HG03342 (cell line): ENCODE measurements around the gene USP36.
"Not testable (repeated sequence)": the region's sequence is repeated elsewhere in the genome, so short reads cannot be mapped to it uniquely, and the experiment has no call there.

Source experiments
- ATAC-seq: cut with Tn5 transposase; IDR thresholded peaks from one replicate; pipeline ENCODE4 v1.9.1; 2021; ENCODE audit warnings: mild to moderate bottlenecking, moderate library complexity; ENCODE audit not compliant: unreplicated experiment

Gene USP36

DNA sequence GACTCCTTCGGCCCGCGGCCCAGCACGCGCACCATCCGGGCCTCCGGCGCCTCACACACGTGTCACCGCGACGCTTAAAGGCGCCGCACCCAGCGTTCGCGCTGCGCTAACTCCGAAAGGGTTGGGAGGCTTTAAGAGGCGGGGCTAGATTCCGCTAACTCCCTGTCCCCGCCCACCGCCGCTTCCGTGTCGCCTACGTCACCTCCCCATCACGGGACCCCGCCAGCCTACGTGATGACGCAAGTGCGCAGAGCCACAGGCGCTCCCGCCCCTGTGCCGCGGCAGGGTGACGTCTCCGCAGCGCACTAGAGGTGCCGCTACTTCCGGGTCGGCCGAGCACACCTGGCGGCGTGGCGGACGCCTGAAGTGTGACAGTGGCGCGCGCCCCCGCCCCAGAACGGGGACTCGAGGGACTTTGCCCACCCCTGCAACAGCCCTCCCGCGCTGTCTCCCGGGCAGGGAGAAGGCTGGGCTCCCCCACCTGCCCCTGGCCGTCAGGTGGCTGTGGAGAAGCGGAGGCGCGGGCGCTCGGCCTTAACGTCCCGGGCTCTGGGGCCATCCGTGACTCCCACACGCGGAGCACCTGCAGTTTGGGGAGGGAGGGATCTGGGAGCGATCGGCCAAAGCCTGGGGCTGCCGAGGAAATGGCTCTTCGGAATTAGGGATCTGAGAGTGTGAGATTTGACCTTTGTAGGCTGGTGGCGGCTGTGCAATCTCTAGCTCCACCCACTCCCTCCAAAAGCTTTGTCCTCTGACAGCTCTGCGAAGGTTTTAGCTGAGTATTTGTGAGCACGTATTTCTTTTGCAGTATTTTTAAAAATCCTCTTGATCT is at the start of gene USP36:
TSS of gene USP36 (minus strand) at position 35 of the 832 bp plus-strand sequence. CDS start 4,451 bp downstream, outside the sequence.
- ATAC-seq = peak; percentile 84

DNA sequence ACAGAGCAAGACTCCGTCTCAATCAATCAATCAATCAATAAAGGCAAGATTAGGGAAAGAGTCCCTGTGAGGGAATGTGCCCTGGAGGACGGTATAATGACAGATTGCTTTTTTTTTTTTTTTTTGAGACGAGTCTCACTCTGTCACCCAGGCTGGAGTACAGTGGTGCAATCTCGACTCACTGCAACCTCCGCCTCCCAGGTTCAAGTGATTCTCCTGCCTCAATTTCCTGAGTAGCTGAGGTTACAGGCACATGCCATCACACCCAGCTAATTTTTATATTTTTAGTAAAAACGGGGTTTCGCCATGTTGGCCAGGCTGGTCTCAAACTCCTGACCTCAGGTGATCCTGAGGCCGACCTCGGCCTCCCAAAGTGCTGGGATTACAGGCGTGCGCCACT is 49.5 kb upstream of the USP36 start:
- not testable (repeated sequence) for ATAC-seq

DNA sequence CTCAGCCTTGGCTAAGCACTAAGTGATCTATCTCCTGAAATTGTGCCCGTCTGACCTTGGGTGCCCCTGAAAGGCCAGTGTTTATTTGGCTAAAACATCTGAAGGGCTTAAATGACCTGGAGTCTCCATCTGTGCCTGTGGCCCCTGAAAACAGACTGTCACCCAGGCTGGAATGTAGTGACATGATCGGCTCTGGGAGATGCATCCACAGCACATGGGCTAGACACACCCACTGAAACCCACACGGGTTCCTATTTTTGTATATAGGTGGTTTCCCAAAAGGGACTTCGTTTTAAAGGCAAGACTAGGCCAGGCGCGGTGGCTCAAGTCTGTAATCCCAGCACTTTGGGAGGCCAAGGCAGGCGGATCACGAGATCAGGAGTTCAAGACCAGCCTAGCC is 48.9 kb upstream of the USP36 start:
- ATAC-seq = peak; percentile 44

DNA sequence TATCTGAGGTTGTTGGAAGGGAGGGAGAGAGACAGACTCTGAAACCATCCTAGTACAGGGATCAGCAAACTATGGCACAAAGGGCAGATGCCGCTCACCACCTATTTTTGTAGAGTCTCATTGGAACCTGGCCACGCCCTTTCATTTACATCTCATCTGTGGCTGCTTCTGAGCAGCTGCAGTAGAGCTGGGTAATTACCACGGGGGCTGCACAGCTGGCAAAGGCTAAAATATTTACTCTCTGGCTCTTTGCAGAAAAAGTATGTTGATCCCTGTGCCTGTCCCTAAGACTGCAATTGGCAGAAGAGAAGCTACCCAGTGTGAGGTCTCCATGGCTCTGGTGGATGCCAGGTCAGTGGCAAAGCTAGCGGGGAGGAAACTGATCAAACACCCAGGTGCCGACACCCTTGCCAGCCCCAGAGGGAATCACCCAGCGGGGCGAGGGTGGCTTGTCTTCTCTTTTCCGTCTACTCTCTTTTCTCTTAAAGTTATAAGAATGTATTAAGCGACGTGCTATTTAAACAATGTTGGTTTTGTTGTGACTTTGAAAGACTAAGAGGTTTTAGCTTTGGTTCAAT is 48.4 kb upstream of the USP36 start:
- ATAC-seq = no peak

DNA sequence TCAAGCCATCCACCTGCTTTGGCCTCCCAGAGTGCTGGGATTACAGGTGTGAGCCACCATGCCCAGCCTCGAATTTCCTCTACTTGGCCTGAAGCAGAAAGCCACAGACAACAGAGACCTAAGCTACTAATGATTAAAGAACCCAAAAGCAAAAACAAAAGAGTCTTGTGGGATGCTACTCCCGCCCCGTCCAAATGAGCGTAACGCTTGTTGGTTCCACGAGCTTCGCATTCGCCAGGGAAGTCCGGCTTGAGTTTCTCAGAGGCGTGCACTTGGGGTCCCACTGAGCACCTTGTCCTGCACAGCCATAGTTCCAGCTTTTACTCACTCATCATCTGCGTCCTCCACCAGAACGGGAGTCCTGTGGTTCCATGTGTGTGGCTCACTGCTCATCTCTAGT is 46.3 kb upstream of the USP36 start:
- ATAC-seq = no peak

DNA sequence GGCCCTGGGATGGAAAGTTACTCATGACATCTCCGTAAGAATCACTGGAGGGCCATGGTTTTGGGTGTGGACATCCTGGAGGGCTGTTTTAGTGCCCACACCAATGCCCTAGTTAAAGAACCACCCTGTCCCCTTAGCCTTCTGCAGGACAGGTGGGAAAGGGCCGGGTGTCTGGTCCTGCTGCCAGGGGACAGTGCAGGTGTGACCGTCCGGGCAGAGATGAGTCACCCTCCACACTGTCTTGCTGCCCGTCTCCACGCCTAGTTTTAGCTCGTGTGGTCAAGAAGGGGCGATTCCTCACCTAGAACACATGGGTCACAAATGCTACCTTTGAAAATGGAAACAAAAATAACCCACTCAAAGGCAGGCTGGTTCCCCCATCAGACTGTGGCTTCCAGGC is 45.3 kb upstream of the USP36 start:
- ATAC-seq = no peak

DNA sequence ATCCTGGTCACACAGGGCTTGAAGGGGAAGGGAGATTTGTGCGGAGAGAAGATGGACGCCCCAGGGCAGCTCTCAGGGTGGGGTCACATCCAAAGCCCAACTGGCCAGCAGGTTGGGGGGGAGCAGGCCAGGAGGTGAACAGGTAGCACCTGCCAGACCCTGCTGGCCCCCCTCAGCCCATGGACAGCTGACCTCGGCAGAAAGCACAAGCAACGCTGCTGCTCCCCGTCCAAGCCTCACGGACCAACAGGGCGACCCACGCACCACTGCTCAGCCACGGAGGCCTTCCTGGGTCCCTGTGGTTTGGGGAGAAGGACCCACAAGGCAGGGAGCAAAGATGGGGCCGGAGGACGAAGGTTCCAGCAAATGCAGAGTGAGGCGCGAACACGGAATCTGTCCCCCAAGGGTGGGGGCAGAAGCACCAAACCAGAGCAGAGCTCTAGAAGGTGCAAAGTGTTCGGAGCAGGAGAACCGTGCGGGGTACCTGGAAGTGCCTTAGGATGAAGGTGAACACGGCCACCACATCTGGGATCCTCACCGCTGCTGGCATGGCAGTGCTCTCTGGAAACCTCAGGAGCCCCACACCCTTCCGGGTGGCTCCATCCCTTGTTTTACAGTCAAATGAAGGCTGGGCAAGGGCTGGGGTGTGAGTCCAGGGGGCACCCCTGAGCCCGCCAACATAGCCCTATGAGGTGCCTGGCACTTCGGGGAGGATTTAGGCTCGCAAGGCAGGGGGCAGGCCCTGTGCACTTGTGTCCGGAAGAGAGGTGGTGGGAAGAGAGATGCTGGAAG is 44.5 kb upstream of the USP36 start:
- no peak for ATAC-seq

DNA sequence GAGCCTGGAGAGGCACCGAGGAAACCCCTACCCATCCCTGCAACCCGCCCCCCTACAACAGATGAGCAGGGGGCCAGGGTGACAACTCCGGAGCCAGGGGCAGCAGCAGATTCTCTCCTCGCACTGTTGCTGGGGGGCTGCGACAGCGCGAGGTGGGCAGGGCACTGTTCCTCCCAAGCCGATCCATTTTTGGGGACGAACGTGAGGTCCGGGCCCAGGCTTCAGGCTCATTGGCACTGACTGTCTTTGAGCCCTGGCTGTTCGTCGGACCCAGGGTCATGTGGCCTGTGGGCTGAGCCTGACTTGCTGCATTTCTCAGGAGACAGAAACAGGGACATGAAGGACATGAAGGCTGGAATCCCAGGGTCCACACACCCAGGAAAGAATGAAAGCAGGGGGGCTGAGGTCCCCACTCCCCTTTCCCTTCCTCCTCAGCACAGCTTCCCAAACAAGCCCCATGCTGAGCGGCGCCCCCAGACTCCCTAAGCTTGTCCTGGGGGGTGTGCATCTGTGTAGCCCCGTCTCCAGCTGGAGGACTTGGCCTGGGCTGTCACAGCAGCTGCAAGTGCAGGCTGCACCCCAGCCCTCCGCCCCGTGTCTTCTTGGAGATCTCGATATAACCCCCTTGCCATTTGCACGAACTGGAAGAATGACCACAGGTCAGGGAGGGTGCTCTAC is 43.7 kb upstream of the USP36 start:
- ATAC-seq = no peak

DNA sequence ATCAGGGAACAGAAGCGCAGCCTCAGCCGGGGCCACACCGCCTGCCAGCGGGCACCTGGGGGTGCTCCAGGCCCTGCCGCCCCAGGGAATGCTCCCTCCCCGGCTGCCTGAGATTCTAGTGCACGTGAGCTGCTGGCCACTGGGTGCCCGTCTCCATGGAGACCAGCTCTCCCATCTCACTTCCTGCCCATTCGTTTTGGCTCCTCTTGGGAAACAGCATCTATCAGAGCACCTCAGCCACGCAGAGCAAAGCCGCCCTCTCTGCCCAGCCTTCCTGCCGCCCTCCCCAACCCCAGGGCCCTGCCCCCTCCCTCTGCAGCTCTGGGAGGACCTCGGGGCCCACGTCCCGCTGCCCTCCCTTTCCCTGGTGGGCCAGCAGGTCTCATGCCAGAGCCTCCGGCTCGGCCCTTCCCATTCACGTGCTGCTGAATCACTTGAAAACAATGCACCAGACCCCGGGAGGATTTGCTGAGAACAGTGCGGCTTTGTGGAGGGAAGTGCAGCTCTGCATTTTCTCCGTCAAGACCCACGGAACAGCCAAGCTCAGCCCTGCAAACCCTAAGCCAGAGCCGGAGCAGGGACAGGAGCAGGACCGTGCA is 43.0 kb upstream of the USP36 start:
- ATAC-seq = no peak

DNA sequence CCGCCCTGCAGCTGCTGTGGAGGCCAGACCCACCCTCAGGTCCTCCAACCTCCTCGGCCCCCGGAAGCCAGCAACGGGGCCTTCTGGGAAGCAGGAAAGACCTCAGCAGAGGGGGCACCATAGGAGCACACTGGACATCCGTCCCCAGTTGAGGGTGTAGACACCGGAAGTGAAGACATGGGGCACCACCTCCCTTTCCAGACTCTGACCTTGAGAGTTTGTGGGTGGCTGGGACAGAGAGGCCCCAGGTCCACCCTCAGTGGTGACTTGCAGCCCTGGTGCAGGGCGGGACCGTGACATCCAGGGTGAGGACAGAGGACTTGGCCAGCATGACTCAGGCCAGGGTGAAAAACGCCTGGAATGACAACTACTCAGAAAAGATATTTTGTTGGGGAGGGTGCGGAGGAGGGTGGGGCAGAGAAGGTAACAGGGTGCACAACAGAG is 42.5 kb upstream of the USP36 start:
- no peak for ATAC-seq

DNA sequence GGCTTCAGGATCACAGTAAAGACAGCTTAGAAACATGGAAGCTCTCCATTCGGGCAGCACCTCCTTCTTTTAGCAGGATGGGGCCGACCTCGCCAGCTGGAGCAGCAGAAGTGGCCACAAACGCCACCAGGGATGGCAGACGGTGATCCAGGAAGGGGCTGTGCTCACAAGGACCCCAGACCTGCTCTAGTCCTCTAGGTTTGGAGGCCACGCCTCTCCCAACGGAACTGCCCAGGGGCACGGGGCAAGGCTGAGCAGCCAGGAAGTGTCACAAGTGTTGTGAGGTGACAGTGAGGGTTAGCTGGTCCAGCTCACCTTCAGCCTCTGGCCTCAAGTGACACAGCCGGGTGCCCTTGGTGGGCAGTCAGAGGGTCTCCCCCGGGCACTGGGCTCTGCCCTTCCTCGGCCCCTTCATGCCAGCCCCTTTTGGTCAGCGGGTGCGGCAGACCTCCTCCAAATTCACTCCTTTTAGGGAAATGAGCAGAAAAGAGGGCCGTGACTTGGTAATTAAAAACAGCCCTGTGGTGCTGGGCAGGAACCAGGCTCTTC is 42.0 kb upstream of the USP36 start:
- no peak for ATAC-seq

DNA sequence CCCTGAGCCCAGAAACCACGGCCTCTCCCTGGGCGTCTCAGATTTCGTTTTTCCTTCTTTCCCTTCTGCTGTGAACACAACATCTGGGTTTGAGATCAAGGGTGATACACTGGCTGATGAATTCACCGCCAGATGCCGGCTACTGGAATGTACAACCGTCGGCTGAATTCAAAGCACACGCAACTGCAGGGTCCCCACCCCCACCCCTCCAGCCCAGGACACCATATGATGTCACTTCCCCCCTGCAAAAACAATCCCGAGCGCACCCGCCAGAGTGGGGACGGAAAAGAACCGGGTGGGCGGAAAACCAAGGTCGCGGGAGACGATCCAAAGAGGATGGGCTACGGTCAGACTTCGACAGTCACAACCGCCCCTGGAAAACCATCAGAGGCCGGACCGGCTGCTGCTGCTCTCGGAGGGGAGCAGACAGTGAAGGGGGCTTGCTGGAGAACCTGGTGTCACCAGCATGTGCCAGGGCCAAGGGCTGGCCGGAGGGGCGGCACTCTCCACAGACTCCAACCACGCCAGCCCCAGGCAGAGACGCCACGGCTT is 39.1 kb upstream of the USP36 start:
- ATAC-seq = no peak

DNA sequence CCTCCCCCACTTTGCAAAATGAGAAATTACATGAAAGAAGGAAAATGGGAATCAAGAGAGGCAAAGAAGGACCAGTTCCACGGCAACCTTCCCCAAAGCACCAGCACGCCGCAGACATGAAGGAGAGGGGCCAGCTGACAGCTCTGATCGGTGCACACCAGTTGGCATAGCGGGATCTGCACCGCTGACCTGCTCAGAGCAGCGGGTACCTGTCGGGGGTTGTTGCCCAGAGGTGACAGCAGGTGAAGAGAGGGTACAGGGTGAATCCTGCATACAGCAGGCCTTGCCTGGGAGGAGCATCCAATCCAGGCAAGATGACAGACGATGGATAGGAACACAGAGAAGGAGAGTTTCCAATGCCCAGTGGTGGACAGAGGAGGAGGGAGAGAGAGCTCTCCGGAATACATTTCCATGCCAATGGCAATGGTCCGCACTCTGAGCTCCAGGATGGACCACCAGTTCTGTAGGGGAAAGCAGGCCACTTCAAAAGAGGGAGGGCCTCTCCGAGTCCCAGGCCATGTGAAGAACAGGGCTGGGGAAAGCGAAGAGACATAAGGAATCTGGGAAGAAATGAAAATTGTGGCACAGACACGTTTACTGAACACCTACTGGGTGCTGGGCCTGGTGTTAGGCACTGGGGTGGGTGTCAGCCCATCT is 38.4 kb upstream of the USP36 start:
- ATAC-seq = no peak

DNA sequence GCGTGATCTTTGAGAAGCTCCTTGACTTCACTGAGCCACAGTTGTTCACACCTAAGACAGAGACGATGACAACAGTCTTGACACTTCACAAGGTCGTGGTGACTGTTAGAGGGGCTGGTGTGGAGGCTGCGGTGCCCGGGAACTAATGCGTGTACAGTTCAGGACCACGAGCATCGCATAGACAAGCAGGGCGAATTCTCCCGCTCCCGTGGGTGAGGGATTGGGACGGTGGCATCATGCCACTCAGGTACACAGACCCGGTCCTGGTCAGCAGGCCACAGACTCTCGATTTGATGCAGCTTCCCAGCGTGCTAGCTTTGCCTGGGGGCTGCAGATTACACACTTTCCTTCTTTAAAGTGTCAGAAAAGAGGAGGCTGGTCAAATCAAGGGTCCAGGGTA is 37.6 kb upstream of the USP36 start:
- no peak for ATAC-seq

DNA sequence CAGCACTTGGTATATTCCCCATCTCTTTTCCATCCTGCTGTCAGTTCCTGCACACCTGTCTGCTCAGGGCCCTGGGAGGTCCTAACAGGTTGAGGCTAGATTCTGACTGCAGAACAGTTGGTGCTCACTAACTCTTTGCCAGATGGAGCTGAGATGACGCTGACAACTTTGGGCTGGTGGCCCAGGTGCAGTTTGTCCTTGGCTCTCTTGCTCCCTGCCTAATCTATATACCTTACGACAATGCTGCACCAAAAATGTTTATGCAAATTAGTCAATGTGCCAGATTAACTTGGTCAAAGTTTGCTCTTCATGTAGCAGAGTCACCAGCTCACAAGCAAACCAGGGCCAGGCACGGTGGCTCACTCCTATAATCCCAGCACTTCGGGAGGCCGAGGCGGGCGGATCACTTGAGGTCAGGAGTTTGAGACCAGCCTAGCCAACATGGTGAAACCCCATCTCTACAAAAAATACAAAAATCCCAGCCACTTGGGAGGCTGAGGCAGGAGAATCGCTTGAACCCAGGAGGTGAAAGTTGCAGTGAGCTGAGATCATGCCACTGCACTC is 36.4 kb upstream of the USP36 start:
- ATAC-seq = not testable (repeated sequence)

DNA sequence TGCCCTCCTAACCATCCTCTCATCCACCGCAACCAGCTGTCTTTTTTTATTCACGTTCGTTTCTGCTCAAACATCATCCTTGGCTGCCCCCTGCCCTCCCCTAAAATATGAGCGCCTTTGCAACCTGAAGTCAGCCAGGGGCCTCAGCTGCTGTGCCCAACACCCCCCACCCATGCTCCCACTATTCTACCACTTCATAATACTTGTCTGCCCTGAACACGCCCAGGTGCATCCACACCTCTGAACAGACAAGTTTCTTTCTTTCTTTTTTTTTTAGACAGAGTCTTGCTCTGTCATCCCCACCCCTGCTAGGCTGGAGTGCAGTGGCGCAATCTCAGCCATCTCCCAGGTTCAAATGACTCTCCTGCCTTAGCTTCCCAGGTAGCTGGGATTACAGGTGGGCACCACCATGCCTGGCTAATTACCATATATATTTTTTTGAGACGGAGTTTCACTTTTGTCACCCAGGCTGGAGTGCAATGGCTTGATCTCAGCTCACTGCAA is 35.5 kb upstream of the USP36 start:
- no peak for ATAC-seq

DNA sequence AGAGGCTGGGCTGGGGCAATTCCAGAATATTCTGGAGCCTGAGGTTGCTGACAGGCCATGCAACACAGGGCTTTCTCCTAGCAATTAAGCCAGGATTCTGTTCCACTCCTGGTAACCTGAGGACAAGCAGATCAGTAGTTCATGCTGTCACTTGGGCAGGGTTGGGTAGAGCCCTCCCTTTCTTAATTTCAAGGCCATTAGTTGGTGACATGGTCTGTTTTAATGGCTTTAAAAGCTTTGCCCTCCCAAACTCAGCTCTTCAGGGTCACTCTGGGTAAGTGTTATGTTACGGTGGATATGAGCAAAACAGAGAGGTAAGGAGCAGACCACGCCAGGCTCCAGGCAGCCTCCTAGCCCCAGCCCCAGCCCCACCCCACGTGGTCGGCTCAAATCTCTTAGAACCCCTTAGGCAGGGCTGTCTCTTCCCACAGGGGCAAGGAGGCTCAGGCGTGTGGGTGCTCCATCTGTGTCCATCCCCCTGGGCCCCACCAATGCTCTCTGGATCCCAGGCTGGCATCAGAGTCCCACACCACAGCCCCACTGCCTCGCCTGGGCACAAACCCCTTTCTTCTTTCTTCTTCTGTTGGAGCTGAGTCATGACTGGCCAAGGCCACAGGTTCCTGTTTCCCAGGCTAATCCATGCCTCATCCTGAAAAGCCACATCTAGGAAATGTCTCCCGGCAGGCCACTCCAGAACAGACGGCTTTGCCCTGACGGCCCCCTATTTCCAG is 34.9 kb upstream of the USP36 start:
- ATAC-seq = no peak

DNA sequence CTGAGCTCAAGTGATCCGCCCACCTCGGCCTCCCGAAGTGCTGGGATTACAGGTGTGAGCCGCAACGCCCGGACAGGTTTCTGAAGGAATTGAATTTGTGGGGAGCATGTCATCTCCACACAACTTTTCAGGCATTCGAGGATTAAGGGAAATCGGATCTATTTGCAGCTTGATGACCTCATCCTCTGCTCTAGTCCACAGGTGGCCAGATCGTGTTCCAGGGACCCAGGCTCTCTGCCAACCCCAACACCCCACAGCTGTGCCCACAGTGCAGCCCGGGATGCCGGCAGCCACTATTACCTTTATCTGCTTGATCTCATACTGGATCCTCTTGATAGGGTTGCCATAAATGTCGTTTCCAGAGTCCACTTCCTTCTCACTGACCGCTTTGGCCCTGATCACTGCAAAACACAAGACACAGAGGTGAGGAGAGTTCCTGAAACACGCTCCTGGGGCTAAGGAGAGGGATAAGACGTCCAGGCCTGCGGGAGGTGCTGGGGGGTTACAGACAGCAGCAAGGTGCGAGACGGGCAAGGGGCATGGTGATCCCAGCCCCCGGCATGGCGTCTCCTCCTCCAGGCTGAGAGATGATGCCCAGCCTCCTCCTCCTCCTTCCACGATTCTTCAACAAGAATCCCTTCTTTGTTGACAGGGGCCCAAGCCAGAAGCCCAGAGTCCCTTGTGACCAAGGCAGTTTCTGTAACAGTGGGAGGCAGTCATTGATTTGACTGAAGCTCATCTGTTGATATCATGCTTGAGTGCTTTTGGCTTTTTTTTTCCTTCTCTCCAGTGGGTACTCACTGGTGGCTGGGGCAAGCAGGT is 33.1 kb upstream of the USP36 start:
- no peak for ATAC-seq
